GM12892 (cell line): Measurements from ENCODE around the gene TMEM139.

Experiments used
- DNase-seq: peaks from one replicate; pipeline ENCODE4 v3.0.0; 2011; ENCODE audit not compliant: insufficient read length
- FAIRE-seq: peaks from 2 replicates; lab custom pipeline; 2011; peaks lifted over from hg19 to GRCh38; lab: Jason Lieb, UNC
- POLR2A ChIP-seq: IDR thresholded peaks from 2 replicates; pipeline ENCODE4 v1.6.1; 2011; ENCODE audit warnings: low read depth, low read length, control low read depth
- POLR2AphosphoS5 ChIP-seq: IDR thresholded peaks from 2 replicates; pipeline ENCODE4 v1.6.1; 2011; ENCODE audit warnings: low read depth, low read length, control low read depth
- TAF1 ChIP-seq: IDR thresholded peaks from 2 replicates; pipeline ENCODE4 v1.6.1; 2011; ENCODE audit warnings: low read depth, mild to moderate bottlenecking, control low read depth, low read length, borderline replicate concordance

Gene TMEM139

DNA sequence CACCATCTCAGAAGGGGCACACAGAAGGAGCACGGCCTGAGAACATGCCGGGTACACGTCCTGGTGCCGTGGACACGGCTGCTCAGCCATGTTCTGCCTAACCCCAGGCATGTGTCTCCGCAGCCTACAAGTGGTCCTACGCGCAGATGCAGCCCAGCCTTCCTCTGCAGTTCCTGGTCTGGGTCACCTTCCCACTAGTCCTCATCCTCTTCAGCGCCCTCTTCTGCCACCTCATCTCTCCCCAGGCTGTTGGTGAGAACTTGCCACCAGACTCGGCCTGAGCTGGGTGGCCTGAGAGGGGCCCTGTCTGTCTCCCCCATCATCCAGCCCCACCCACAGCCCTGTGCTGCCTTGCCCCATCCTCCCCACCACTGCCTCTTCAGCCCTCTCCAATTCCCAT, 36.5 kb downstream of the TMEM139 start:
- FAIRE-seq = no peak
- TF ChIP-seq POLR2AphosphoS5 (no peak), POLR2A (no peak), TAF1 (no peak)
- no peak for DNase-seq

DNA sequence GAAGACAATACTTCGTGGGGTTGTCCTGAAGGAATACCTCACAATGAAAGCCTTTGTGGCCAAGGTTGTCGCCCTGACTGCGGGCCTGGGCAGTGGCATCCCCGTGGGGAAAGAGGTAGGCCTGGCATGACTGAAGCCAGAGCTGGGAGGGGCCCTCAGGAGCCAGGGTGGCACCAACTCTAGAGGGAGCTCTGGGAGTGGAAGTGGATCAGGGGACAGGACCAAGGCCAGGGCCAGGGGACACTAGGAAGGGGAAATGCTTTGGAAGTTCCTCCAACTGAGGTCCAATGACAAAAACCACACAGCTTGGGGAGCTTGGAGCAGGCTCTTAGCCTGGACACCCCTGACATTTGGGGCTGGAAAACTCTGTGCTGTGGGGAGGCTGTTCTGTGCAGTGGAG, 37.0 kb downstream of the TMEM139 start:
- TF ChIP-seq POLR2A (no peak), TAF1 (no peak)
- FAIRE-seq = no peak

DNA sequence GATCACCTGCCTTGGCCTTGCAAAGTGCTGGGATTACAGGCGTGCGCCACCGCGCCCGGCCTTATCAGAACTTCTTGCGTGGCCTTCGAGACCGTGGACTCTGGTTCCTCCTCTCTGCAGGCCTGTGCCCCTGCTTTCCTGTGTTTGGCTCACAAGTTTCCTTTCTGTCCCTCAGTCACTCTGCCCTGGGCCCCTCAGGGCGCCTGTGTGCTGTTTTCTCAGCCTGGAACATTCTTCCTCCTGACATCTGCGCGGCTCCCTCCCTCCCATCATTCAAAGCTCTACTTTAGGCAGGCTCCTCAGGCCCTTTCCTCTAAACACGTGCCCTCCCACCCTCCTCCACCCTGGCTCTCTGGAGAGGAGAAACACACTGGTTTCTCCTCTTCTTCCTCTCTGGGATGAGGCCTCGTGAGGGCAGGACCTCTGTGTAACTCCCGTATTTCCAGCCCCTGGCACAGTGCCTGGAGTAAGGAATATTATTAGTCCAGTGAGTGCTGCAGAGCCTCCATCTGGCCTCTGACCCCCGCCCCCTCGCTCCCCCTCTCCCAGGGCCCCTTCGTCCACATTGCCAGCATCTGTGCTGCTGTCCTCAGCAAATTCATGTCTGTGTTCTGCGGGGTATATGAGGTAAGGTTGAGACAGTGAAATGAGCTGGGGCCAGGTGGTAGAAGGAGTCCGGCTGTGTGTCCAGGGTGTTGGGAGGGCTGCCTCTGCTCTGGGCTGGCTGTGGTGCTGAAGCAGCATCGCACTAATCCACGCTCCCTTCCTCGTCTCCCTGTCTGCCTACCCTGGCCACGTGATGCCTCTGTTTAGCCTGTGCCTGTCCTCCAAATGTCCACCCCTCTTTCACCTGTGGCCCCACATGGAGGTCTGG, 38.2 kb downstream of the TMEM139 start:
- TF ChIP-seq POLR2AphosphoS5 (no peak), TAF1 (no peak)
- FAIRE-seq (no peak), DNase-seq (no peak)

More for the DNA sequence above, 37.0 kb downstream of the TMEM139 start:
- no peak for DNase-seq

DNA sequence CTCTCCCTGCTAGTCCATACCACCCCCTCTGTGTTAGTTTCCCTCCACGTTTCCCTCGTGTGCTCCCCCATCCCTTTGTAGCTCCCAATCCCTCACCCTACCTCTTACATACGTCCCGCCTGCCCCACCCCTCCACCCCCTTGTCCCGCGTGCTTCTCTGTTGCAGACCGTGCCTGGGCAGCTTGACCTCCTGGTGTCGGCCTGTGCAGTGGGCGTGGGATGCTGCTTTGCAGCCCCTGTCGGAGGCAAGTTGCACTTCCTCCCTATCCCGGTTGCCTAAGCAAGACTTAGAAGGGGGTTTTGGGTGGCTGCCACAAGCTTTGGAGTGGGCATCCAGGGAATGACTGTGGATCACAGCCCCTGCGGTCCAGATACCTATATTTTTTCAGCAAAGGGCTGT, 38.9 kb downstream of the TMEM139 start:
- FAIRE-seq (no peak), DNase-seq (no peak)
- TF ChIP-seq POLR2A = no peak
- no peak for TF ChIP-seq POLR2AphosphoS5
- no peak for TF ChIP-seq TAF1

DNA sequence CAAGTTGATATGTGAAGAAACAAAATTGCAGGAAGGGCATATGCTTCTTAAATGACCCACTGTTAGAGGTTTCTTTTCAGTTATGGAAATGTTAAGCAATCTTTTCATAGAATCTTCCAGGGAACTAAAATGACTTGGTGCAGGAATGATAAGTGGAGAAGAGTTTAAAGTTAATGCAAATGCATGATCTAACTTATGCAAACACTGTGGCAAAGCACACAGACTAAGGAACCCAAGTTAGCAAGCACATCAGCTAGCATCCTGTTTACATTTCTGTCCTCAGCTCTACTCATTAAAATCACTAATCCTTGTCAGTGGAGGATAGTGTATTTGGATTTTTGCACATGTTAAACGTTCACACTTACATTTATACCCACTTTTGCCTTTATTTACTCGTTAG, 40.5 kb downstream of the TMEM139 start:
- FAIRE-seq (no peak), DNase-seq (no peak)
- TF ChIP-seq POLR2AphosphoS5 (no peak), POLR2A (no peak), TAF1 (no peak)

DNA sequence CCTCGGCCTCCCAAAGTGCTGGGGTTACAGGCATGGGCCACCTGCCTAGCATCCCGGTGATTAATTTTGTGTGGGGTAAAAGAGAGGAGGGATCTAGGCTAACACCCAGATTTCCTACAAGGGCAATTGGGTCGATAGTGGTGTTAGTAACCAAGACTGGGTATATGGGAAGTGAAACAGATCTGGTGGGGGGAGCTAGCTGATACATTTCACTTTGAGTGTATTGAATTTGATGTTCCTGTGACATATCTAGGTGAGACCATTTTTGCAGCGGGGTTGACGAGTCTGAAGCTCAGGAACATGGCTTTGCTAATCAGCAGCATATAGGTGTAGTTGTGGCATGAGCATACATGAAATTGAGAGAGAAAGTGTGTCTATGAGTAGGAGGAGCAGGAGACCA, 43.1 kb downstream of the TMEM139 start:
- no peak for DNase-seq
- TF ChIP-seq POLR2AphosphoS5 = no peak
- no peak for TF ChIP-seq POLR2A
- TF ChIP-seq TAF1 = no peak
- FAIRE-seq = no peak

DNA sequence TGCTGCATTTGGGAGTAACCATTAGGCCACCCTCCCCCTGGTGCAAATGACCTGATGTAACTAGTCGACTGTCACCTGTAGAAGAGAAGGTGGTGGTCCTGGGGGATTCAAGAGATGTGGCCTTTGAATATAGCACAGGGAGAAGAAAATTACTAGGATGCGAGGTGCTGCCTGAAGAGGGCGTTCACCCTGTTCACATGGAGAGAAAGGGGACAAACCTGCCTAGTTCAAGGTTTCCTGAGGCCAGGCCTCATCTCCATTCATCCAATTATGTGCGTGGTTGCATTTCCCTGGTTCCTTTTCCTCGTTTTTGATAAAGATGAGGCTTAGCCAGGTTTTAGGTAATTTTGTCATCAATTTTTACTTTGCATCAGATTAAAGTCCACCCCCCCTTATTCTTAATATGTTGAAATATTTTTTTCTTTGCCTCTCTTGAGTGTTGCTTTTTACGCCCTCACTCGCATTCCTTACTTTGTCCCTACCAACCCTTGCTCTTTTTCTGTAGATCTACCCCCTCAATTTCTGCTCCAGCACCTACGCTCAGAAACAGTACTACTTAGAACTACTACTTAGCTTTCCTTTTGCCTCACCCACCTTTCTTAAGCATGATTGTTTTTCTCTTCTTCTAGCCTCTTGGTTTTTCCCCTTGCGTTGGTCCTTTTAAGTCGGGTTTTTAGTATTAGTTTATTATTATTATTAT, 44.9 kb downstream of the TMEM139 start:
- FAIRE-seq (no peak), DNase-seq (no peak)
- TF ChIP-seq TAF1 (no peak), POLR2A (no peak), POLR2AphosphoS5 (no peak)

DNA sequence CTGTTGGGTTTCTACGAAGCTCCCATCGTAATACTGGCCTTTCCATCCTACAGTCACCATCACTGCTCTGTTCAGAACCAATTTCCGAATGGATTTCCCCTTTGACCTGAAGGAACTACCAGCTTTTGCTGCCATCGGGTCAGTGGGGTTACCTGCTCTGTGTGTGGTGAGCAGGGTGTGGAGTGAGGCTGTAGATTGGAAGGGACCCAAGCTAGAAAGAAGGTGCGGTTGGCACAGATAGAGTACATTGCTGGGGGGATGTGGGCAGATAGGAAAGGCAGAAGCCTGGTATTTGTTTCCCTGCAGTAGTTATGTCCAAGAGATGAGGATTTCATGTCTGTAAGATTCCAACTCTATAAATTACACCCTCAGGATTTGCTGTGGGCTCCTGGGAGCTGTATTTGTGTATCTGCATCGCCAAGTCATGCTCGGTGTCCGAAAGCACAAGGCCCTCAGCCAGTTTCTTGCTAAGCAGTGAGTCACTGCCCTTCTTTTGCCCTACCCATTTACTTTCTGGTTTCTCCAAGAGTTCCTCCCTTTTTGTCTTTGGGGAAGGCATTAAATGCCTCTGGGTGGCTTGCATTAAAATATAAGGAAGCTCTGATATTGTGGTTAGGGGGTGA, 46.5 kb downstream of the TMEM139 start:
- DNase-seq = no peak
- no peak for FAIRE-seq
- no peak for TF ChIP-seq POLR2A
- no peak for TF ChIP-seq POLR2AphosphoS5
- no peak for TF ChIP-seq TAF1

DNA sequence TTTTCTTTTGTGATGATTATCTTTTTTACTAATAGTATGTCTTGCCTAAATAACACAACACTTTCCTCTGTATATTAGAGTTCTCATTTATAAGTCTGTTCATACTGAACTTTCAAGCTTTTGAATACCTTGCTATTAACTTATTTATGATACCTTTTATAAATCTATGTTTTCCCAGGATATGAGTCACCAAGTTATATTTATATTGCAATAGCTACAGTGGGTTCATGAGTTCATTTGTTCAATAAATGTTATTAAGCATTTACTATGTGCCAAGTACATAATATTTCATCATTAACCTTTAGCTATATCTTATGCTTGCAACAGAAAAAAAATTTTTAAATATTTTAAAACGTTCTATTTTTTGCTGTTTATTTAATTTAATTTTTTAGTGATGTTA, 49.5 kb downstream of the TMEM139 start:
- FAIRE-seq (no peak), DNase-seq (no peak)
- TF ChIP-seq POLR2AphosphoS5 (no peak), POLR2A (no peak), TAF1 (no peak)

DNA sequence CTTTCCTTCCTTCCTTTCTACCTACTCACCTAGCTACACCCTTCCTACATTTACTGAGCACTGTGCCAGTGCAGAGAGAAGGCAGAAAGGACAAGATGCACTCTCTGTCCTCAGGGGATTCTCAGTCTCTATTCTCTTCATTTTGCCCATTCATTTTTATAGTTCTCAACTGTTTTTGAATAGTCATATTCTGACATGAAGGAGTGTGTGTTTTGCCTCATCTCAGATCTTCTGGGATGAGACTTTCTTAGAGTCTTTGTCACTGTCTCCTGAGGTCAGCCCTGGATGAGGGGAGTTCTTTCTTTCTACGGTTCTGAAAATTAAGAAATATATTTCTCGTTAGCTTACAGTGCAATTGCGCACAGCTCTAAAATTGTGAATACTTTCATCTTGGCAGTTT, 52.5 kb downstream of the TMEM139 start:
- DNase-seq = no peak
- no peak for FAIRE-seq
- TF ChIP-seq TAF1 (no peak), POLR2A (no peak), POLR2AphosphoS5 (no peak)
